Thyroid gland (tissue), 4 donors: ENCODE data around the gene SPAG17.

ENCODE experiments used
- POLR2A ChIP-seq, 2 donors: fragments of 450-650 bp; IDR thresholded peaks; one replicate each; pipeline ENCODE4 v1.6.1; 2017; ENCODE audit warnings: antibody characterized with exemption in 2 of 2, mild to moderate bottlenecking in 2 of 2, moderate library complexity in 1 of 2
- TF ChIP-seq, protein P1 (sequence below), 6 experiments: fragments of 200-600 bp in 3 of 6; fragments of 450-650 bp in 3 of 6; sonication (generic) in 3 of 6; IDR thresholded peaks; one replicate each; pipeline ENCODE4 v1.5.1; 2016 to 2019; ENCODE audit warnings: antibody characterized with exemption in 6 of 6, mild to moderate bottlenecking in 2 of 6, inconsistent platforms in 1 of 6, moderate library complexity in 1 of 6

GRCh38 chr1:118075116-118075515 lies 109.9 kb downstream of the SPAG17 start:
- TF ChIP-seq, protein P1, sequence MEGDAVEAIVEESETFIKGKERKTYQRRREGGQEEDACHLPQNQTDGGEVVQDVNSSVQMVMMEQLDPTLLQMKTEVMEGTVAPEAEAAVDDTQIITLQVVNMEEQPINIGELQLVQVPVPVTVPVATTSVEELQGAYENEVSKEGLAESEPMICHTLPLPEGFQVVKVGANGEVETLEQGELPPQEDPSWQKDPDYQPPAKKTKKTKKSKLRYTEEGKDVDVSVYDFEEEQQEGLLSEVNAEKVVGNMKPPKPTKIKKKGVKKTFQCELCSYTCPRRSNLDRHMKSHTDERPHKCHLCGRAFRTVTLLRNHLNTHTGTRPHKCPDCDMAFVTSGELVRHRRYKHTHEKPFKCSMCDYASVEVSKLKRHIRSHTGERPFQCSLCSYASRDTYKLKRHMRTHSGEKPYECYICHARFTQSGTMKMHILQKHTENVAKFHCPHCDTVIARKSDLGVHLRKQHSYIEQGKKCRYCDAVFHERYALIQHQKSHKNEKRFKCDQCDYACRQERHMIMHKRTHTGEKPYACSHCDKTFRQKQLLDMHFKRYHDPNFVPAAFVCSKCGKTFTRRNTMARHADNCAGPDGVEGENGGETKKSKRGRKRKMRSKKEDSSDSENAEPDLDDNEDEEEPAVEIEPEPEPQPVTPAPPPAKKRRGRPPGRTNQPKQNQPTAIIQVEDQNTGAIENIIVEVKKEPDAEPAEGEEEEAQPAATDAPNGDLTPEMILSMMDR (IDR thresholded peaks at IDR 0.05): no peak
- TF ChIP-seq POLR2A (IDR thresholded peaks at IDR 0.05): no peak
